OCI-LY3 (cell line): Measurements from ENCODE around the gene CAMK1D.

Experiments
- EZH2phosphoT487 ChIP-seq: fragments of 200-600 bp; shearing (Covaris generic); IDR thresholded peaks from 2 replicates; pipeline ENCODE4 v1.6.1; 2018; ENCODE audit warnings: antibody characterized with exemption, mixed run types, low read depth
- TF ChIP-seq, protein P1 (sequence below): fragments of 200-600, 300-600 bp; sonication (generic); IDR thresholded peaks from 2 replicates; pipeline ENCODE4 v1.5.1; 2014; ENCODE audit warnings: antibody characterized with exemption, low read length, low read depth

DNA sequence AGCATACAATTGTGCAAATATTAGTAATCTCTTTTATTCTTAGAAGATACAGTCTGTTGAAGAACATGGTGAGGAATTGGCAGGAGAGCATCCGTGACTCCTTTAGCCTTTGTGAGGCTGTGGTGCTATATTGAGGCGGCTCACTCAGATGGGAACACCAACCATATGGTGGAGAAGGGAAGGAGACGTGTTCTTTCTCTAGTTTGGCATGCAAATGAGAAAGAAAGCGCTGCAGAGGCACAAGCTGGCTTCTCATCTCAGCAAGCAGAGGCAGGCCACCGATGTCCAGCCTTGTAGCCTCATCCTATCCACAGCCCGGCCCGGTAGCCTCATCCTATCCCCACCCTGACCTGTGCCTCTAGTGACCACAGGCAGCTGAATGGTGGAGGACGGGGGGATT, 288.3 kb downstream of the CAMK1D start:
- TF ChIP-seq, protein P1, sequence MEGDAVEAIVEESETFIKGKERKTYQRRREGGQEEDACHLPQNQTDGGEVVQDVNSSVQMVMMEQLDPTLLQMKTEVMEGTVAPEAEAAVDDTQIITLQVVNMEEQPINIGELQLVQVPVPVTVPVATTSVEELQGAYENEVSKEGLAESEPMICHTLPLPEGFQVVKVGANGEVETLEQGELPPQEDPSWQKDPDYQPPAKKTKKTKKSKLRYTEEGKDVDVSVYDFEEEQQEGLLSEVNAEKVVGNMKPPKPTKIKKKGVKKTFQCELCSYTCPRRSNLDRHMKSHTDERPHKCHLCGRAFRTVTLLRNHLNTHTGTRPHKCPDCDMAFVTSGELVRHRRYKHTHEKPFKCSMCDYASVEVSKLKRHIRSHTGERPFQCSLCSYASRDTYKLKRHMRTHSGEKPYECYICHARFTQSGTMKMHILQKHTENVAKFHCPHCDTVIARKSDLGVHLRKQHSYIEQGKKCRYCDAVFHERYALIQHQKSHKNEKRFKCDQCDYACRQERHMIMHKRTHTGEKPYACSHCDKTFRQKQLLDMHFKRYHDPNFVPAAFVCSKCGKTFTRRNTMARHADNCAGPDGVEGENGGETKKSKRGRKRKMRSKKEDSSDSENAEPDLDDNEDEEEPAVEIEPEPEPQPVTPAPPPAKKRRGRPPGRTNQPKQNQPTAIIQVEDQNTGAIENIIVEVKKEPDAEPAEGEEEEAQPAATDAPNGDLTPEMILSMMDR: no peak
- TF ChIP-seq EZH2phosphoT487: no peak
